ENCODE results near the gene RREB1.

Gene RREB1, protein sequence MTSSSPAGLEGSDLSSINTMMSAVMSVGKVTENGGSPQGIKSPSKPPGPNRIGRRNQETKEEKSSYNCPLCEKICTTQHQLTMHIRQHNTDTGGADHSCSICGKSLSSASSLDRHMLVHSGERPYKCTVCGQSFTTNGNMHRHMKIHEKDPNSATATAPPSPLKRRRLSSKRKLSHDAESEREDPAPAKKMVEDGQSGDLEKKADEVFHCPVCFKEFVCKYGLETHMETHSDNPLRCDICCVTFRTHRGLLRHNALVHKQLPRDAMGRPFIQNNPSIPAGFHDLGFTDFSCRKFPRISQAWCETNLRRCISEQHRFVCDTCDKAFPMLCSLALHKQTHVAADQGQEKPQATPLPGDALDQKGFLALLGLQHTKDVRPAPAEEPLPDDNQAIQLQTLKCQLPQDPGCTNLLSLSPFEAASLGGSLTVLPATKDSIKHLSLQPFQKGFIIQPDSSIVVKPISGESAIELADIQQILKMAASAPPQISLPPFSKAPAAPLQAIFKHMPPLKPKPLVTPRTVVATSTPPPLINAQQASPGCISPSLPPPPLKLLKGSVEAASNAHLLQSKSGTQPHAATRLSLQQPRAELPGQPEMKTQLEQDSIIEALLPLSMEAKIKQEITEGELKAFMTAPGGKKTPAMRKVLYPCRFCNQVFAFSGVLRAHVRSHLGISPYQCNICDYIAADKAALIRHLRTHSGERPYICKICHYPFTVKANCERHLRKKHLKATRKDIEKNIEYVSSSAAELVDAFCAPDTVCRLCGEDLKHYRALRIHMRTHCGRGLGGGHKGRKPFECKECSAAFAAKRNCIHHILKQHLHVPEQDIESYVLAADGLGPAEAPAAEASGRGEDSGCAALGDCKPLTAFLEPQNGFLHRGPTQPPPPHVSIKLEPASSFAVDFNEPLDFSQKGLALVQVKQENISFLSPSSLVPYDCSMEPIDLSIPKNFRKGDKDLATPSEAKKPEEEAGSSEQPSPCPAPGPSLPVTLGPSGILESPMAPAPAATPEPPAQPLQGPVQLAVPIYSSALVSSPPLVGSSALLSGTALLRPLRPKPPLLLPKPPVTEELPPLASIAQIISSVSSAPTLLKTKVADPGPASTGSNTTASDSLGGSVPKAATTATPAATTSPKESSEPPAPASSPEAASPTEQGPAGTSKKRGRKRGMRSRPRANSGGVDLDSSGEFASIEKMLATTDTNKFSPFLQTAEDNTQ (N-terminal part only)

GRCh38 chr6:7107578-7108195 is at the start of gene RREB1:
Gene RREB1 (plus strand): TSS chr6:7107961. CDS start chr6:7181912, 73,951 bp downstream.
- DNase-seq: peak; percentile 52

DNA sequence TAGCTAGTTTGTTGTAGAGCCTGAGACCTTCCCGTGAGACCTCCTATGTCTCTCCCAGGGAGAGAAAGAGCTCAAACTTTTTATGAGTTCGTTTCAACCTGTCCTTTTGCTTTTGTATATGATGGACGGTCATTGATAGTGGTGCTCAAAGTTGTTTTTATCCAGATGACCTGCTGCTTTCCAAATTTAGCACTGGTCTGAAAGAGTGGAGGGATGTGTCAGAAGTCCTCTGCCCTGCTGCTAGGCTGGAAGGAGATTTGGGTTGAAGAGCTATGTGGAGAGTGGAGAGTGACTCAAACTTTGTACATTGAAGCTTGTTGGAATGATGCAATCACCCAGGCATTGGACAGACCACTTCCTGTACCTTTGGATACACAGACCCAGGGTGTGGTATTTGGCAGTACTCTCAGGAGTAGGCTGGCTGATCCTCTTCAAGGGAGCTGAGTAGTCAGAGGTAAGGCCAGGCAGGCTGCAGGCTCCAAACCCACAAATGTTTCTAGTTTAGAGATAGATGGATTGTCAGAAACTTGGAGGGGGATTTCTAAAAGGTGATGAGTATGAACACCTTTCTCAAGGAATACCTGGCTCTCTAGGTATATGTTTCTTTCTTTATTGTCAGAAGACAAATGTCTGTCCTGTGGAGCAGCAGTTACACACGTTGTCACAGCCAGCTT is 49.4 kb upstream of the RREB1 start:
- DNase-seq: peak; percentile 61

GRCh38 chr6:7060769-7061516 is 46.8 kb upstream of the RREB1 start:
- DNase-seq: no peak

GRCh38 chr6:7062451-7063162 is 45.2 kb upstream of the RREB1 start:
- no peak for DNase-seq

DNA sequence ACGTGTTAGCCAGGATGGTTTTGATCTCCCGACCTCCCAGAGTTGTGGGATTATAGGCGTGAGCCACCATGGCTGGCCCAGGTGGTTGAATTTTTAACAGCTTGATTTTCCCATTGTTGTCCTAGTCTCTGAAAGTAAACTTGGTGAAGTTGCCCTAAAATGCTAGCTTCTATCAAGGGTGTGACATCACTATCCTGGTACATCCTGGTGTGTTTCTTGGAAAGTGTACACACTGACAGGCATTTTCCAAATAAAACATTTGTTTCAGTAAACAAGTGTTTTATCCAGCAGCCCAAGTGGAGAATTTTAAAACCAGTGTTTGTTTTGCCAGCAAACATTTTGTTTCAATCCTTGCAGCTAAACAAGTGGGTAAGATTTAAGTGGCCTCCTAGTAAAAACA is 40.5 kb upstream of the RREB1 start:
- no peak for DNase-seq

DNA sequence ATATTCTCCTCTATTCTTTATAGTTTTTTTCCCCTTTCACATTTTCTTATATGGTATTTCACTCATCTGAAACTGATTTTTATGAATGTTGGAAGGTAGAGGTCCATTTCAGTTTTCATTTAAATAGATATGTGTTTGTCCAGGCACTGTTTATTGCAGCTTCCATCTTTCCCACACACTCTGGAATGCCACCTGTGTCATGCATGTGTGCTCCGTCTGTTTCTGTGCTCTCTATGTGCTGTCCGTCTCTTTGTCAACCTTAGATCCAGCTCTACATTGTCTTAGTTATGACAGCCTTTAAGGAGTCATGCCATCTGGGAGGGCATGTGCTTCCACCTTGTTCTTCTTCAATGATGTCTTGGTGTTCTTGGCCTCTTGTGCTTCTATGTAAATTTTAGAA is 36.4 kb upstream of the RREB1 start:
- no peak for DNase-seq

DNA sequence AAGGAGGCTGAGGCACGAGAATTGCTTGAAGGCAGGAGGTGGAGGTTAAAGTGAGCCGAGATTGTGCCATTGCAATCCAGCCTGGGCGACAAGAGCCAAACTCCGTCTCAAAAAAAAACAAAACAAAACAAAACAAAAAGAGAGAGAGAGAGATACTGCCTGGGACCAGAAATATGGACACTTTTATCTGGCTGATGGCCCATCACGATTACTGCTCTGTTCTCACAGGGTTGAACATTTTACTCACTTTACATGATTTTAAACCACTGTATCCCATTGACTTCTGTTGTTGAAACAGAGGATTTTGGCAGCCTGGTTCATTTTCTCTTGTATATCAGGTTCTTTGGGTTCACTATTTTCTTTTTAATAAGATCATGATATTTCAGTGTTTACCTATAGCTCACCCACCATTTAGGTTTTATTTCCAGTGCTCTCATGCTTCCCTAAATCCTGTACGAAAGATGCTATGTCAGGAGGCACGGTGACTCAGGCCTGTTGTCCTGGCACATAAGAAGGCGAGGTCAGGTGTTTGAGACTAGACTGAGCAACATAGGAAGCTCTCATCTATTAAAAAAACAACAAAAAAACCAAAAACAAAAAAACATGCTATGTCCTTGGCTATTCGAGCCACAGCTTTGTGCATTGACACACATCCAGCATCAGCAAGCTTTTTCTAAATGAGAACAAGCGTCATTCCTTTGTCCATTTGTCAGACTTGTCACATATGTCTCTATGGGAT is 34.5 kb upstream of the RREB1 start:
- no peak for DNase-seq

DNA sequence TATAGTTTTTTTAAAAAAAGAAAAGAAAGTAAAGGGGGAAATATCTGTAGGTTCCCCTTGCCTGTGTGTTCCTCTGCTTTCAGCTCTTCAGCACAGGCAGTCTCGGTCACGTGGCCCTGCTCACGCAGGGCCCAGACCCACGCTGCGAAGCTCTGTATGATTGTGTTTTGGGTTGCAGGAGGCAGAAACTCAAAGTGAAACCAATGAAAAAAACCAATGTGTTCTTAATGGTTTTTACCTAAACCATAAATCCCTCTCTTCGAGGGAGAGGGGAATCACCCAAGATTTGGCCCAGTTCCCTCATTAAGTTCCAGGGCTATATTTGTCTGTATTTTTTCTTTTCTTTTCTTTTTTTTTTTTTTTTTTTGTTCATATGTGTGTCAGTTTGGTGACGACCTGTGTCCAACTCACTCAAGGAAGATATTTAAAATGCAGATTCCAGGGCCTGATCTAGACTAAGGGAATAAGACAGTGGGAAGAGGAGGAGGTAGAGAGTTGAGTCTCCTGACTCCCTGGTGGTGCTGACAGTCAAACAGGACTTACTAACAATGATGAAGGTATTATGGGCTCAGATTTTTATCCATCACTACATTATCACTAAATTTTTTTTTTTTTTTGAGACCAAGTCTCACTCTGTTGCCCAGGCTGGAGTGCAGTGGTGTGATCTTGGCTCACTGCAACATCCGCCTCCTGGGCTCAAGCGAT is 33.8 kb upstream of the RREB1 start:
- DNase-seq: peak; percentile 95

- DNase-seq: no peak
These were observed 32.9 kb upstream of the RREB1 start for GRCh38 chr6:7074870-7075269.

- DNase-seq: no peak
These were observed 32.3 kb upstream of the RREB1 start for GRCh38 chr6:7075341-7076000.

- DNase-seq: no peak
These were observed 29.9 kb upstream of the RREB1 start for GRCh38 chr6:7077856-7078255.

DNA sequence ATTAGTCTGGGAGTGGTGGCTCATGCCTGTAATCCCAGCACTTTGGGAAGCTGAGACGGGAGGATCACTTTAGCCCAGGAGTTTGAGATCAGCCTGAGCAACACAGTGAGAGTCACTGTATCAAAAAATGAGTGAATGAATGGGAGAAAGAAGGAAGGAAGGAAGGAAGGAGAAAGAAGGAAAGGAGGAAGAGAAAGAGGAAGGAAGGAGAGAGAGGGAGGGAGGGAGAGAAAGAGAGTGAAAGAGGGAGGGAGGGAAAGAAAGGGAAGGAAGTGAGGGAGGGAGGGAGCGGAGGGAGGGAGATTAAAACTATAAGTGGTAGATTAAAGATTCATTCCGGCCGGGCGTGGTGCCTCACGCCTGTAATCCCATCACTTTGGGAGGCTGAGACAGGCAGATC is 28.9 kb upstream of the RREB1 start:
- no peak for DNase-seq

DNA sequence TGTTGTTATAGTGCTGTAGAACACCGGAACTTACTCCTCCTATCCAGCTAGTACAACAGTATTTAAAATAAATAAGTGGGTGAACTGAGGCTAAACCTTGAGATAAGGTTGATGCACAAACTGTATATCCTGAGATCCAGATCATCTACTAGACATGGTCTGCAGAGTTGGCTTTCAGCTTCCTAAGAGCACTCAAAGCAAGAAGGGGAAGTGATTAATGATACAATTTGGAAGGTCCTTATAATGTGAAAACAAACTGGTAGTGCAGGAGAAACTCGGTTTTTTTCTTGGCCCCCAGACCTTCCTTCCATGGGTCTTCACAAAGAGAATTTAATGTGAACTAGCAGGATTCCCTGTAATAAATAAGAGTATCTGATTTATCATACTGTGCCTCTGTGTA is 27.4 kb upstream of the RREB1 start:
- no peak for DNase-seq

DNA sequence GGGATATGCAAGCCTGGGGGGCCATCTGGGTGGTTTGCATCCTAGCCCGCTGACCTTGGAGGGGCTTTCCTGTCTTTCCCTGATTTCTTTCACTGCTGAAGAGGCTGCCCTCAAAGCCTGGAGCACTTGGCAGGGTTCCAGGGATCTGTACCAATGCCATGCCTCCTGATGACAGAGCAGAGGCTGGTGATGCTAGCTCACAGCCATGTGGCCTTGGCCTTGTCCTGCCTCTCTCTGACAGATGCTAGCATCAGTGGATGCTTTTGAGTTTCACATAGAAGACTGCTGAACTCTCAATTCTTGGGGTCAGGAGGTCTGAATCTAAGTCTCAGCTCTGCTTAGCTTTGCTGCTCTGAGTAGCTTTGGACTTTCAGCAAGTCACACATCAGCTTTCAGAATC is 21.9 kb upstream of the RREB1 start:
- peak; percentile 60 for DNase-seq

DNA sequence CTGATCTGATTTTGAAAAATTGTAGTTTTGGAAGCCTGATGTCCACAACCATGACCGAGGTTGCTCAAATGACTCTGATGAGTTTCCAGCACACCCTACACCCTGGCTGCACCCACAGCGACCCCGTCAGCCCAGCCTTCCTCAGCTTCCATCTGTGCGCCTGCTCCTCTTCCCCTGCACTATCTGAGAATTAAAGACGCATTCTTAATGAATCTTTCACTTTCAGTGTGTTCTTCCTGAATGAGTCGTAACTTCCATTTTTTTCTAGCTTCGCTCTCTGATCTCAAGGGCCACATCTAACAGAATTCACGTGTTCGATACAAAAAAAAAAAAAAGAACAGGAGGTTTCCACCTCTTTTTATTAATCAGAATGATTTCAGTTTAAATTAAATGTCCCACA is 21.3 kb upstream of the RREB1 start:
- peak; percentile 87 for DNase-seq

- DNase-seq: peak; percentile 45
These were observed 20.7 kb upstream of the RREB1 start for GRCh38 chr6:7087066-7087465.

GRCh38 chr6:7087491-7087979 is 20.2 kb upstream of the RREB1 start:
- DNase-seq: no peak

GRCh38 chr6:7088076-7088742 is 19.6 kb upstream of the RREB1 start:
- no peak for DNase-seq

Data from inflammatory macrophage treated with lipopolysaccharide for 4 hours (primary cell).